Middle frontal gyrus (tissue), 1 donor: ENCODE measurements around the gene EPB41L4A.
A peak's percentile ranks its signal among the peaks of the same experiment; 100 is the strongest.
"Not testable (repeated sequence)": the region's sequence is repeated elsewhere in the genome, so short reads cannot be mapped to it uniquely, and the experiment has no call there.

Experiments
- DNase-seq: peaks from one replicate; pipeline ENCODE4 v3.0.0-alpha.2; 2015; ENCODE audit warnings: low spot score; ENCODE audit errors: extremely low spot score

EPB41L4A gene

DNA sequence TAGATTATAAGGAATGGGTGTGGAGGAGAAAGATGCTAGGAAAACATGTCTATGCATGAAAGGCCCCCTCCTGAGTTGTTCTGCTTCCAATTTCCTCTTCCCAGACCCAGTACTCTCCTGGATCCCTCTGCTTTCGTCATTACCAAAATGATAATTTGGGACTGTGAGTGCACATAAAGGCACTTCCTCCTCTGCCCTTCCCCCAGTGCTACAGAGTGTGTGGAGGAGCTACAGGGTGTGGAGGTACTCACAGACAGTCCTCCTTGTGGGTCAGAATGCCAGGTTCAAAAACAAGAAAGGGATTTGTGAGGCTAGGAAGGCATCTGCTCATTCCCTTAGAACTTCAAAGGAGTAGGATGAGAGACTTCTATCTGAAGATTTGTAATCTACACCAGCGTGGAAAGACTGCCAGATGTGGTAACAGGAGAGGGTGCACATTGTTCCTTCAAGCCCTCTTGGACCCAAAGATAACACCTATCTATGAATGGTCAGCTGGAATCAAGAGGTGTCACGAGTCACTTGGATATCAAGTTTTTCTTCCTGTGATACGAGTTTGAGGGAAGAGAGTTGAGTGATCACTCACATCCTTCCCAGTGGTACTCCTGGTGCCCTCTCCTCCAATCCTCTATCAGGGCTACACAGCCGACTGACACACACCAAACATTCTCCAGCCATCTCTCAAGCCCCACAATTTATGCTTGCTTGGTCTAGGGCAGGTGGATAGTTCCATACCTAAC lies 201.1 kb downstream of the EPB41L4A start:
- no peak for DNase-seq

DNA sequence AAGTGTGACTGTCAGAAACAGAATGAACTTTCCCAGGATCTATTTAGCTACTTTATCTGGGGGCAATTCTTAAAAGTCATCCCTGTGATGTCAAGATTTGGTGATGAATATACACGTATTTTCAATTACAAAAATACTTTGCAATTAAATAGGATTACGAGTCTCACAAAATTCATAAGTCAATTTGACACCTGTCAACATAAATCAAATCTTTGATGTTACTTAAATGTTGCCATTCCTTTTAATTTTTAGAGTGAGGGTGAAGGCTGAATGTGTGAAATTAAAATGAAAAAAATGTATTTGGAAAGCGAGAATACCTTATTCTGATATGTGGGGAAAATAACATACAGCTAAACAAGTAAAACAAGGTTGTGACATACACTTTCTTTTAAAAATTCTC lies 202.9 kb downstream of the EPB41L4A start:
- no peak for DNase-seq

DNA sequence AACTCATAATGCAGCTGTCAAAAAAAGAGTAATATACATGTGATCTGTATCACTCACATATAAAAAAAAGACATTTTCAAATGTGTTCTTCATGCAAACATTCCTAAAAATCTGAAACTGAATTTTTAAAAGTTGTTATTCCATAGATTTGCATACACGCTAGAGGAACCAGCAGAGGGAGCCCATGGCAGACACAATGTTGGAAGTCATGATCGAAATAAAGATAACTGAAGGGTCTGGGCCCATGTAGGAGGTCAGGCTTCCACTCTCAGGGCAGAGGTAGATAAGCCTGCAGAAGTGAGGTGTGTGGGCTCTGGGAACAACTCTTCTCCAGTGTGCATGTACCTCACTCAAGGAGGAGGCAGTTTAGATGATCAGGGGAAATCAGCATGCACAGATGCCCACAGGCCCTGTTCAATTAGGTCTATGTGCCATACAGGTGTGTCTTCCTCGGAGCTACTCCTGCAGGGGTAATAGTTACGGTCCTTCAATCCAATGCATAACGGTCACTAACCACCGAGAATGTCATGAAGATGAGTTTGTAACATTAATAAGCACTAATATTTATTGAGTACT lies 208.6 kb downstream of the EPB41L4A start:
- DNase-seq: no peak

DNA sequence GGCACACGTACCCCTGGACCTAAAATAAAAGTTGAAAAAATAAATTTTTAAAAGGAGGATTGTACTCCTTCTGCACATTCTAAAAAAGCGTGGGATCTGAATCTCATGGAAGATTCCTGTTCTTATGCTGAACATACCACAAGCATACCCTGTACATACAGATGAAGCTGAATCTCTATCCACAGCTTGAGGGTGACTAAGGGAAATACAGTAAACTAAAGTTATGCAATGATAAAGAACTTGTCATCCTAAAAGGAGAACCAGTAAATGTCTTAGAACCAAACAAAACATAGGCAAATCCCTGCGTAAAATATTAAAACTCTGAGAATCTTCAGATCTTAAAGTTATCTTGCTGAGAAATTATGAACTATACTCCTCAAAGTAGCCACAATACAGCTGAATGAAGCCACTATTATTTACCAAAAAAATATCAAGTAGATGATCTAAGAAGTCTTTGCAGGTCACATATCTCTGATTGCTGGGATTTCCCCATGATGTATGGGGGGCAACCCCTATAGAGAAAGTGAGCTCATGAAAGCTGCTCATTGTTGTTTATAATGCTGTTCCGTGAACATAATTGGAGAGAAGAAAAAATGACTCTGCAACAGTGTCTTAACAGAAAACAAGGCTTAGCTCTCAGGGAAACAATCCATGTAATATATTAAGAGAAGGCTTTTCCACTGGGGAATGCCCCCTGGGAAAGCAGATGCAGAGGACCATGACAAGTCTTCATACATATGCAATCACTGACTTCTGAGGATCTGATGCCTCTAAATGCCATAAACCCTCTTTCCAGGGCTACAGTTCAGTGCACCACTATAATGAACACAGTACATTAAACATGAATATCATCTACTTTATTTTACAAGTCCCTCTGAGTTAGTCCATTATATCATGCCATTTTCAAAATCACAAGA lies 210.1 kb downstream of the EPB41L4A start:
- DNase-seq: no peak

GRCh38 chr5:112208195-112208594 lies 210.9 kb downstream of the EPB41L4A start:
- DNase-seq: not testable (repeated sequence)

GRCh38 chr5:112205846-112206245 lies 213.2 kb downstream of the EPB41L4A start:
- no peak for DNase-seq

DNA sequence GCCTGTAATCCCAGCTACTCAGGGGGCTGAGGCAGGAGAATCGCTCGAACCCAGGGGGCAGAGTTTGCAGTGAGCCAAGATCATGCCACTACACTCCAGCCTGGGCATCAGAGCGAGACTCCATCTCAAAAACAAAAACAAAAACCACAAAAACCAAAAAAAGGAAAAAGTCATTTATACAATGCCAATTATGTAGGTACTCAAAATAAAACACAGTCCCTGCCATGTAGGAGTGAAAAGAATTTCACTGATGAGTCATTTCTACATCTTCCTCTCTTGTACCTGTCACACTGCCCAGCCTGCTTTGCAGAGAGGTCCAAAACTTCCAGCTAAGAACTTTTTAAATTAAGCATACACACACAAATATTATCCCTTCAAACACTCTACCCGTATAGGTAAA lies 215.8 kb downstream of the EPB41L4A start:
- DNase-seq: no peak

DNA sequence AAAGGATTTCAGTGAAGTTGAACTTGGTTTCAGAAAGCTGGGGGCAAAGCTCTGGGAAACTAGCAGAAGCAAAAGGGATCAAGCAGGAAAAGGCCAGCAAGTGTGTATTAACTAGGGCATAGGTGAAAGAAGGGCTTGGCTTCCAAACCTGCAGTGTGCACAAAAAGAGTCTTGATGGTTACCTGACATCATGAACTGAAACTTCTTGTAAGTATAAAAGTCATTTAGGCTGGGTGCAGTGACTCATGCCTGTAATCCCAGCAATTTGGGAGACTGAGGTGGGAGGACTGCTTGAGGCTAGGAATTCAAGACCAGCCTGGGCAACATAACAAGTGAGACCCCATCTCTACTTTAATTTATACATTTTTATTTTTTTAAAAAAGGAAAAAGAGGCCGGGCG lies 216.4 kb downstream of the EPB41L4A start:
- DNase-seq: no peak

- DNase-seq: no peak
These were observed 217.9 kb downstream of the EPB41L4A start for GRCh38 chr5:112201141-112201540.

DNA sequence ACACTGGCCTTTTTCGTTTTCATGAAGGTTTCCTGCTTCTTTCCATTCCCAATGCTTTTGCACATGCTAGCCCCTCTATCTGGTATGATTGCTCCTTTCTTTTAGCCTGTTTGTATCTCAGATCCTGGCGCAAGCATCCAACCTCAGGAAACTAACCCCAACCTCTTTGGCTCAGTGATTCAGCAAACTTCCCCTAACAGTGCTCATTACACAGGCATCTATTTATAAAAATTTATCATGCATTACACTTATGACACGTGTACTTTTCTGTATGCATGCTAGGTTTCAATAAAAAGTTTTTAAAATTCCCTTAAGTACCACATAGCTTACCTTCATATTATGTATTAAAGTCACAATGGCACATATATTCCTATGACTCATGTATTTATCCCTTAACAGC lies 218.9 kb downstream of the EPB41L4A start:
- no peak for DNase-seq

GRCh38 chr5:112196584-112196983 lies 222.5 kb downstream of the EPB41L4A start:
- no peak for DNase-seq

DNA sequence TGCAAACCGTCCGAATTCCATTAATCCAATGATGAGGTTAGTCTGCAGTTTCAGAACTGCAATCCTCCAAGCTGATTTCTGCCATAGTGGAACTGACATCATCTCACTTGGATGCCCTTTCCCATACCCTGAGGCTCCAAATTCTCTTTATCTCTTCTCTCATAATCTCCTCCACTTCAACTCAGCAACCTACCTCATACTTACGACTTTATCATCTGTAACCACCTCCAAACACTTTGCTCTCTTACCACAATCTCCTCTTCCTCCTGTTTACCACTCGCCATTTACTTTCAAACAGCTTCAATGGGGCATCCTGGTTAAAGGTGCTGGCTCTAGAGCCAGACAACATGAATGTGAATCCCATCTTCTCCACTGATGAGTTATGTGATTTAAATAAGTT lies 223.2 kb downstream of the EPB41L4A start:
- no peak for DNase-seq

GRCh38 chr5:112192866-112193265 lies 226.2 kb downstream of the EPB41L4A start:
- peak; percentile 43 for DNase-seq

DNA sequence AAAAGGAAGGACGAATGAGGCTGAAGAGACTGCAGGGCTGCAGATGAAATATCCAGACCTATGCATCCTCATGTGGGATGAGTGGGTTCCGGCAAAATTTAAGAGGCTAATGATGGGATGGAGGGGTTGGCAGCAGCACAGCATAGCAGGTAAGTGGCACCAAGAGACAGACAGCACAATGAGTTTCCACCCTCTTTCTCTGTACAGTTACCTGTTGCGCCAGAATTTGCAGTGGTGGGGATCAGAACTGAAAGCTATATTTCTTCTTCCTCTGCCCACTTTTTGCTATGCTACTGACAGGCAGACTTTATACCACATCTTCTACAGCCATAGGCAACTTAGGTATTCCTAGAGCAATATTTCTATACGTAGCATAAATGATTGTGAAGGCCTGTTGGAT lies 227.0 kb downstream of the EPB41L4A start:
- DNase-seq: no peak

DNA sequence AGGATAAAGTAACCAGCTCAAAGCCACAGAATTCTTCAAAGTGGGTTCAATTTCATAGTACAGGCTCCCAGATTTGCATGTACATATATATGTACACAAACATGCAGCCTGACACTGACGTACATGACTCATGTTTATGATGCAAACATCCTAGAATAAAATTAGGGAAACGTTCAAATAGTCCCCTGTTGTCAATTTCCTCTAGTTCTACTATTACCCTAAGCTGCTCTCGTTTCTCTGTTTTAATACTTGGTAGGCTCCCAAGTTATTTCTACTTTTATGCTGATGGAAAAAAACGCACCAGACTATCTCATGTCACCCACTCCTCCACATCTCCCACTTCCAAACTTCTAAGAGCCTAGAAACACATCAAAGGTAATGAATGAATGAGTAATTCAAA lies 229.7 kb downstream of the EPB41L4A start:
- DNase-seq: no peak

- DNase-seq: no peak
These were observed 232.6 kb downstream of the EPB41L4A start for GRCh38 chr5:112186401-112186990.

GRCh38 chr5:112183874-112184273 lies 235.2 kb downstream of the EPB41L4A start:
- DNase-seq: no peak

GRCh38 chr5:112183103-112183711 lies 235.9 kb downstream of the EPB41L4A start:
- no peak for DNase-seq

GRCh38 chr5:112179290-112179689 lies 239.8 kb downstream of the EPB41L4A start:
- DNase-seq: no peak

DNA sequence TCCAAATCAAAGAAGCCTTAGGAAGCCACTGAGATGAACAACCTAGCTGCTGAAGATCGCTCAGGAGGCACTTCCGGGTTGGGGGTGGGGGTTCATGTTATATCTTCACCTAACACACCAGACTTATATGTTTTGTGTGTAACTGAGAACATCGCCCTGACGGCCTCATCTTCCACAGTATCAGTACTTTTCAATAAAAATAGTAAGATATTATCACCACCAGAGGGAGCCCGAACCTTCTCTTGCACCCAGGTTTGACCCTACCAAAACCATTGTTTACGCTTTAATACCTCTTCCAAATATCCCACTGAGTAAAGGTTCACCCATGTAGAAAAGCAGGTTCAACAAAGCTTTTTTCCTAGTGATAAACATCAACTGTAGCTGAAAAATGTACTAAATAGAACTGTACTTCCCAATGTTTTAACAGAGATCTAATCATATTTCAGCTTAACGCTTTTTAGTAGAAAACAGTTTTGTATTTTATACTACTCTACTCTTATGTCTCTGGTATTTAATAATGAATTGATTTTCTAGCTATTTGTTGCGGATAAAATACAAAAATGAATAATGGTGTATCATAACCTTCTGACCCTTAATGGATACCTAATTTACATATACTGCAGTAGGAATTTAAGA lies 244.0 kb downstream of the EPB41L4A start:
- DNase-seq: no peak
